C4-2B (cell line): ENCODE measurements around the gene ZNF385A.

Experiments
- H3K27ac ChIP-seq: fragments of 450-650 bp; 2 replicates; pipeline ENCODE4 v1.5.1; 2017
- ZFX ChIP-seq: fragments of 450-650 bp; IDR thresholded peaks from 2 replicates; pipeline ENCODE4 v1.6.1; 2017
- TF ChIP-seq, protein P1 (sequence below): fragments of 450-650 bp; conservative IDR thresholded peaks from 2 replicates; pipeline ENCODE4 v1.5.1; 2017; ENCODE audit warnings: mild to moderate bottlenecking

ZNF385A gene

DNA sequence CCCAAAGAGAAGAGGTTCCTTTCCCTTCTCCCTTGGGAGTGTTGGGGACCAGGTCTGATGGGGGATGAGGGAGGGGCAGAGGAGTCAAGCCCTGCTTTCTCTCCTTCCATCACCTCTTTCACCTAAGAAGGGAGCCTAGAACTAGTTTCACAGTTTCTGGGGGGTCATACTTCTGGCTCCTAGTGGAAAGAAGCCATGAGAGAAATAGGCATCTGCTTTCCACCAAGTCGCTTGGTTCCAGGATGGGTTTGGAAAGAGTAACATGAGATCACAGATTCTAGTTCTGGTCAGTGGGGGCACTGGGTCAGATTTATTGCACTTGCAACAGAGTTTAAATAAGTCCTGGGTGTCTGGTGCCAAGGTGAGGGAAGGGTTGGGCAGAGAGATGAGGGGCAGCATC is 10.5 kb upstream of the ZNF385A start:
- TF ChIP-seq ZFX, result no peak
- TF ChIP-seq, protein P1, sequence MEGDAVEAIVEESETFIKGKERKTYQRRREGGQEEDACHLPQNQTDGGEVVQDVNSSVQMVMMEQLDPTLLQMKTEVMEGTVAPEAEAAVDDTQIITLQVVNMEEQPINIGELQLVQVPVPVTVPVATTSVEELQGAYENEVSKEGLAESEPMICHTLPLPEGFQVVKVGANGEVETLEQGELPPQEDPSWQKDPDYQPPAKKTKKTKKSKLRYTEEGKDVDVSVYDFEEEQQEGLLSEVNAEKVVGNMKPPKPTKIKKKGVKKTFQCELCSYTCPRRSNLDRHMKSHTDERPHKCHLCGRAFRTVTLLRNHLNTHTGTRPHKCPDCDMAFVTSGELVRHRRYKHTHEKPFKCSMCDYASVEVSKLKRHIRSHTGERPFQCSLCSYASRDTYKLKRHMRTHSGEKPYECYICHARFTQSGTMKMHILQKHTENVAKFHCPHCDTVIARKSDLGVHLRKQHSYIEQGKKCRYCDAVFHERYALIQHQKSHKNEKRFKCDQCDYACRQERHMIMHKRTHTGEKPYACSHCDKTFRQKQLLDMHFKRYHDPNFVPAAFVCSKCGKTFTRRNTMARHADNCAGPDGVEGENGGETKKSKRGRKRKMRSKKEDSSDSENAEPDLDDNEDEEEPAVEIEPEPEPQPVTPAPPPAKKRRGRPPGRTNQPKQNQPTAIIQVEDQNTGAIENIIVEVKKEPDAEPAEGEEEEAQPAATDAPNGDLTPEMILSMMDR, result no peak
- H3K27ac ChIP-seq, result no peak overlapping the region

DNA sequence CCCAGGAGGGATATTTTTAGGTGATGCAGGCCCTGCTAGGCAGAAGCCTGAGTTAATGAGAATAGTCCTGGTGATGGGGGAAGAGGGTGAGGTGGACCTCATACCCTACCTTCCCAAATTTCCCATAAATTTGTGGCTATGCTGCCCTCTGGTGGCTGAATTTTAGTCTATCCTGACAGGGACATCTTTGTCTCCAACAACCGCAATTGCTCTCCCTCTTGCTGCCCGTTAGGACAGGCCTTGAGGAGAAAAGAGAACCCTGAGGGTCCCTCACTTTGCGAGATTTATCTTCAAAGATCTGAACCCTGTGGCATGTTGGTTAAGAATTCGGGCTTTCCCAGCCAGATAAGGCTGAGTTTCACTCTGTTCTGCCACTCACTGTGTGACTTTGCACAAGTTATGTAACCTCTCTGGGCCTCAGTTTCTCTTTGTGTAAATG is 9.8 kb upstream of the ZNF385A start:
- TF ChIP-seq, protein P1, result peak; percentile 88
- no peak for TF ChIP-seq ZFX
- no peak overlapping the region for H3K27ac ChIP-seq

DNA sequence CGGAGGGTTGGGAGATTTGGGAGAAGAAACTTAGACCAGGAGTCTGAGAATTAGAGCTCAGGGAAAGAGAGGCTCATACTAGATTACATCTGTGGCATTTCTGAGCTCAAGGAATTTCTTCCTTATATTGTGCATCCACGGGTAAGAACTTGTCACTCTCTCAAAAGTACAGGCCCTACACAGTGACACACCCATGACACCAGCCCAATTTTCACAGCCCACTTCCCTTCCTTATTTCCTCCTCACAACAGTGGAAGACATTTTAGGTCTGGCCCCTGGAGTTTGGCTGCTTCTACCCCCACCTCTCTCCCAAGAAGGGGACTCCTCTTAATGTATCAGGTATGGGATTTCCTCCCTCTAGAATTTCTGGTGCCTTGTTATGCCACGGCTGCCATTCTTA is 9.2 kb upstream of the ZNF385A start:
- TF ChIP-seq, protein P1, result no peak
- no peak for TF ChIP-seq ZFX
- no peak overlapping the region for H3K27ac ChIP-seq

DNA sequence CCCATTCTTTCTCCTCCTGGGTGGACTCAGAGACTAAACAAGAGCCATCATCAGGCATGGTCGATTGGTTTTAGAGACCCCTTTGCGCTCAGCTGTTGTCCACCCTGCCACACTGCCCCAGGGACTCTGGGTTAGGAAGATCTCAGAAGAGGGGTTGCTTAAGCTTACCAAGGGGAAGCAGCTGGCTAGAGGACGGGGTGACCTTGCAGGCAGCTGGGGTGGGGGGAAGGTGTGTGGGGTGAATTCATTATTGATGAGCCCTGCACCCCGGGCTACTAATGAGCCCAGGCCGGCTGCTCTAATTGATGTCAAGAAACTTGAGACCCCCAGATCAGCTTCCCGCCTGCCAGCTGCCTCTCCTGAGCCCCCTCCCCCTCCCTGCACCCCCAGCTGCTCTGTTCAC is 8.7 kb upstream of the ZNF385A start:
- TF ChIP-seq, protein P1, result no peak
- TF ChIP-seq ZFX, result no peak
- H3K27ac ChIP-seq, result no peak overlapping the region

DNA sequence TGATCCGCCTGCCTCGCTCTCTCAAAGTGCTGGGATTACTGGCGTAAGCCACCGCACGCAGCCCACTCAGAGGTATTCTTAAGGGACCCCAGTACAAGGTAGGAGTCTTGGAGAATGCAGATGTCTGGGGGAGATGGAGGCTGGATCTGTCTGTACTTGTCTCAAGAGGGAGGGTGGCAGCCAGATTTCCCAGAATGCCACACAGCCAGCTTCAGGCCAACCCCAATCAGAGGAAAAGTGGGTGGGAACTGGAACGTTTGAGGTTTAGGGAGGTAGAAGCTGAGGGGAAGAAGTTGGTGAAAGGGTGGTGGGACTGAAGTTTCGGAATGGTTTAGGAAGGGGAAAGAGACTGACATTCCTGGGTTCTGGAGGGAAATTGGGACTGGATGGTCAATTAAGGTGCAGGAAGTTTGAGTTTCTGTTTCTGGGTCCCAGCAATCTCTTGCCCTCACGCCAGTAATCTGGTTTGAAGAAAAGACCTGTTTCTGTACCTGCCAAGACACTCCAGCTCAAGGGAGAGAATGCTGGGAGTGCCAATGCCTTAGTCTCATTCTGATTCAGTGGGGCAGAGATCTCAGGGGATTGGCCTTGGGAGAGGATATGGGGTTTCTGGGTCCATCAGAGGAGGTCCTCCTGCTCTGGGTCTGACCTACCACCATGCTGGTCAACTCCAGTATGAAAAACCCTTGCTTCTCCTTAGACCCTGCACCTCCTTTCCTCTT is 8.1 kb upstream of the ZNF385A start:
- no peak for TF ChIP-seq ZFX
- TF ChIP-seq, protein P1, result no peak
- H3K27ac ChIP-seq, result no peak overlapping the region

DNA sequence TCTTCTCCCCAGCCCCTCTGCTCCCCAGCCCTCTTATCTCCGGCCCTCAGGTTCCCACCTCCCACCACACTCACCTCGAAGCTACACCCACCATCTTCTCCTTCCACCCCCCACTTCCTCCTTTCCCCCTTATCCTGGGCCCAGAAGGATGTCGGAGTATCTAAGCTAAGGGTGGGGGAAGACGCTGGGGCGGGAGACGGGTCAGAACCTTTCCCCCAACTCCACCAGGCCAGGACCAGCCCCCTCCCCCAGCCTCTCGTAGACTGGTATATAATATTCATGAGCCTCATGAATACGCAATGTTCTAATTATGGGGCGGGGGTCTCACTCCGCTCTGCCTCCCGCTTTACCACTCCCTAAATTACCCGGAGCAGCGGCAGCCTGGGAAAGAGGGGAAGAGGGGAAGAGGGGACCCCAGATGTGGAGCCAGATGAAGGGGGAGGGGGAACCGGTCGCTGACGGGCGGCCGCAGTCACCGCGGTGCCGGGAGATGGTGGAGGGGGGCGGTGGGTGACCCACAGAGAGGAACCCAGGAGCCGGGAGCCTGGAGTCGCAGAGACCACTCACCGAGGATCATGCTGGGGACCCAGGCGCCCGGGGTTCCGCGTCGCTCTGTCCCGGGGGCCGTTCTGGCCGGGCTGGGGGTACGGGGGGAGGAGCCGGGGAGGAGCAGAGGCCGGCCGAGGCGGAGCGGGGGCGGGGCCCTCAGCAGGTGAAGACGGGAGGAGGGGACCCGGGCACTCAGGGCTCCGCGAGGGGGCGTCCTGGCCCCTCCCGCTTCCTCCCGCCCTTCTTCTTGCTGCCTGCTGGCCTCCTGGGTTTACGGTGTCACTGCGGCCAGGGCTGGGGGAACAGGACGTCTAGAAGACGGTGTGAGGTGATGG is 6.4 kb upstream of the ZNF385A start:
- no peak overlapping the region for H3K27ac ChIP-seq
- no peak for TF ChIP-seq ZFX
- TF ChIP-seq, protein P1, result no peak

DNA sequence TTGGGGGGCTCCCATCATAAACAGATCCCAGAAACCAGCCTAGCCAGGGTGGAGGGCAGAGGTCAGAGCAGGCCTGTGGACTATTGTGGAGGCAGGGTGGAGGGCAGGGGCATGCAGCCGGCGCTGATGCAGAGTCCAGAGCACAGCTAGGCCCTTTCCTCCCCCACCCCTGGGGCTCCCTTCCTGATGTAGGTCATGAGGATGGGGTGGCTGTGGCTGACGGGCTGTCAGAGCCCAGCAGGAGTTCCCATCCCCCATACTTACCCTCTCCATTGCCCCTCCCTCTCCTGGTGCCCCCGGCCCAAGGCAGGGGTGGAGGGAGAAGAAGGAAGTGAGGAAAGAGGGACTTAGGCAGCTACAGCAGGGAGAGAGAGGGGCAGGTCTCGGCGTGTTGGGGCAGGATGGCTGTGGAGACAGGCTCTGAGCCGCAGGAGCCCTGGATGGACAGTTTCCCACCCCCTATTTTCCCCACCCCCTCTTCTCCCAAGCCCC is 5.7 kb upstream of the ZNF385A start:
- H3K27ac ChIP-seq, result peak overlapping the region; percentile 97
- no peak for TF ChIP-seq ZFX
- TF ChIP-seq, protein P1, result no peak
